Small intestine (tissue), 7 donors: Measurements from ENCODE around the gene SYCE3. TPM values are rescaled to one million over a fixed set of nuclear protein-coding genes. Genes with fewer than 3 reads are reported as not detected.

ENCODE experiments used
- DNase-seq, 2 donors: peaks; one replicate each; pipeline versions ENCODE4 v3.0.0 to v3.0.0-alpha.2; 2013
- FAIRE-seq: peaks from 2 replicates; lab custom pipeline; 2012; peaks lifted over from hg19 to GRCh38; lab: Jason Lieb, UNC
- H3K27ac ChIP-seq, 3 donors: one replicate each; pipeline ENCODE4 v1.5.1; 2013; ENCODE audit warnings: low read length in 2 of 3, mild to moderate bottlenecking in 2 of 3, control low read depth in 1 of 3, inconsistent platforms in 1 of 3, low read depth in 1 of 3, moderate library complexity in 1 of 3
- H3K27me3 ChIP-seq, 3 donors: one replicate each; pipeline ENCODE4 v1.6.1; 2013; ENCODE audit warnings: low read length in 3 of 3, inconsistent platforms in 1 of 3; ENCODE audit not compliant: control insufficient read depth in 3 of 3, insufficient read depth in 3 of 3
- H3K36me3 ChIP-seq, 3 donors: one replicate each; pipeline ENCODE4 v1.6.1; 2013; ENCODE audit warnings: low read length in 3 of 3, inconsistent platforms in 1 of 3, low read depth in 1 of 3, mild to moderate bottlenecking in 1 of 3, moderate library complexity in 1 of 3; ENCODE audit not compliant: control insufficient read depth in 3 of 3, insufficient read depth in 2 of 3
- H3K4me1 ChIP-seq, 3 donors: one replicate each; pipeline ENCODE4 v1.6.1; 2013; ENCODE audit warnings: low read length in 2 of 3, inconsistent platforms in 1 of 3, low read depth in 1 of 3, mild to moderate bottlenecking in 1 of 3, moderate library complexity in 1 of 3; ENCODE audit not compliant: control insufficient read depth in 3 of 3, insufficient read depth in 2 of 3
- H3K4me3 ChIP-seq, 3 donors: one replicate each; pipeline ENCODE4 v1.5.1; 2013; ENCODE audit warnings: low read length in 3 of 3, control low read depth in 1 of 3, inconsistent platforms in 1 of 3, low read depth in 1 of 3, mild to moderate bottlenecking in 1 of 3, moderate library complexity in 1 of 3
- H3K9me3 ChIP-seq, 2 donors: one replicate each; pipeline ENCODE4 v1.6.1; 2013; ENCODE audit warnings: low read depth in 1 of 2, low read length in 1 of 2; ENCODE audit not compliant: control insufficient read depth in 2 of 2, insufficient read depth in 1 of 2
- WGBS, 3 donors: extraction: QIAGEN DNeasy Blood & Tissue Kit; methylation state at CpG; one replicate each; pipeline ENCODE4 v1.1.7; 2013; 5-methylcytosine and 5-hydroxymethylcytosine counted together
- polyA plus RNA-seq, 4 donors: library from polyadenylated mRNA; stranded (reverse) in 3 of 4; unstranded in 1 of 4; fragments of 200-250 nt in 3 of 4; fragments of 120-200 nt in 1 of 4; gene quantifications; one replicate each; pipeline versions ENCODE4 v1.2.1 to v1.2.3, GENCODE V29; 2013
- donor health status: healthy with polysubstance abuse.
- donor health status: control.
- donor health status: control.
- donor health status: Bipolar disorder and iron deficiency.
- donor health status: healthy.

Gene SYCE3
- polyA plus RNA-seq, 4 donors: 0.33 TPM; not detected in 3

DNA sequence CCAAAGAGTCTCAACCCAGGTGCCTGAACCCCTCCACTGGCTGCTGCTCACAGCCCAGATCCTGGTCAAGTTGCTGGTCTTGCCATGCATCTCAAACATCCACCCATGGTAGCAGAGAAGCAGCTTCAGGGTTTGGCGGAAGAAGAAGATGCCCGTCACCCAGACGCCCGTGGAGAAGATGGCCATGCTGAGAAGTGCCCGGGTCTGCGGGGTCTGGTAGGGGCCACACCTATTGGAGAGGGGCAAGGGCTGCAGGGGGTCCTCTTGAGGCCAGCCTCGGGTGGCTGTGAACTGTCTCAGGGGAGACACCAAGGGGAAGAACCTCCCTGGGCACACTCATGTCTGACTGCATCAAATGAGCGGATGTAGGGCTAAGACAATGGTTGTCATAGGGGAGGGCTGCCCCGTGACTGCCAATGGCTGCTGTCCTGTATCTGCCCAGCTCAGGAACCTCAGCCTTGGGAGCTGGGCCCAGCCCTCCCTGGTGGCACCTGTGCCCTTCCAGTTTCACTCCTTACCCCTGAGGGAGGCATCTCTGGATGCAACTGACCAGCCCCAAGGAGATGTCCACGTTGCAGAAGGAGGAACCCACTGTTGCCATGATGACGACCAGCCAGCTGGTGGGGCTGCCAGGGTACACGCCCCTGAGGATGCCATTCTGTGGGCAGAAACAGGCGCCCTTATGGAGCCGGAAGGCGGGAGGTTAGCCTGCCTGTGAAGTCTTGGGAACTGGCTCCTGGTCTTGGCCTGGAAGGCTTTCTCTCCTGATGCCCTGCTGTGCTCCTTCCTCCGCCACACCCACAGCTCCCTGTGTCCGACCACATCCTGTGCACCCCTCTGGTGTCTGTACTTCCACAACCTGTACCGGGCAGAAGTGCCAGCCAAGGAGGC is 14.3 kb upstream of the SYCE3 start:
- Histone ChIP-seq H3K4me1 (peaks cover 2 to 25% (median 7%) of the 10 kb centered on the region in 3 donors), H3K27me3 (no peaks in the 10 kb centered on the region), H3K27ac (no peak overlapping the region), H3K36me3 (peaks cover 0 to 66% (median 0%) of the 10 kb centered on the region in 3 donors), H3K4me3 (no peak overlapping the region), H3K9me3 (no peaks in the 10 kb centered on the region)
- WGBS, 3 donors: 81 to 86% (median 85%) methylated on average over 18 of the region's 18 CpGs
- DNase-seq: no peak
- FAIRE-seq: no peak

DNA sequence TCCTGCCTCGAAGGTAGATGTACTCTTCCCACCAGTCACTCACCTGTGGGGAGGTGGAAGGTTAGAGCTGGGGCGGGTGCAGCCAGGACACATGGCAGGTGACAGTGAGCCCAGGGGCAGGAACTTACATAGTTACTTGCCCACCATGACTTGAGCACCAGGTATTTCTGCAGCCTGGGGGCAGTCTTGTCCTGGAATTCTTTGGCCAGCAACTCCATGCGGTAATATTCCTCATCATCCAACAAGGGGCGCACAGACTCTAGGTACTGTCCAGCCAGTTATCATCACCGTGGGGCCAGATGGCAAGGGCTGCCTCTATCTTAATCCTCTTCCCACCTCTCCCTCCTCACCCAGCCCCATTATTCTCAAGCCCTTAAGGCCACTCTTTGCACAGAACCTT is 13.4 kb upstream of the SYCE3 start:
- Histone ChIP-seq H3K27ac (no peak overlapping the region), H3K4me1 (peaks cover 0 to 18% (median 3%) of the 10 kb centered on the region in 3 donors), H3K4me3 (no peak overlapping the region), H3K36me3 (peaks cover 0 to 70% (median 1%) of the 10 kb centered on the region in 3 donors), H3K27me3 (no peaks in the 10 kb centered on the region), H3K9me3 (no peaks in the 10 kb centered on the region)
- peak; percentile 39 to 56 for DNase-seq
- 44 to 59% (median 53%) methylated on average over 5 of the region's 5 CpGs for WGBS, 3 donors
- no peak for FAIRE-seq

DNA sequence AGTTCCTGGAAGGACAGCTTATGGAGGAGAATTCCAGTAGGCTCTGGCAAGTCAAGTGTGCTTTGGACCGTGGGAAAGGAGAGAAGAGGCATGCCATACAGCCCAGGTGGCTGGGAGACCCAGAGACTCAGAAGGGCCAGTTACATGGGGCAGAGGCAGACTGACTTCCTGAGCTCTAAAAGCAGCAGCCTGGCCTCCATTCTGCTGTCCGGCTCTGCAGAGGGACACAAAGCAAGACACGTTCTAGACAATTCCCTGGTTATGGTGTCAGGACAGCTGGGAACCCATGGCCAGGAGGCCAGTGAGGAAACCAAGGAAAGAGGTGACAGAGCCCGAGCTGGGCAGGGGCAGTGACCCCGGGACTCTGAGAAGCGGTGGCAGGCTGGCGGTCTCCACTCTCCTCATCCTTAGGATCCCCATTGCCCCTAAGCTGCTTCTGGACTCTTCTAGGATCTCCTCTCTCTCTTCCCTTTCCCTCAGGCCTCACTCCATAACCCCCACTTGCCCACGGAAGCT is 12.8 kb upstream of the SYCE3 start:
- Histone ChIP-seq H3K27me3 (no peaks in the 10 kb centered on the region), H3K36me3 (peaks cover 0 to 72% (median 3%) of the 10 kb centered on the region in 3 donors), H3K27ac (no peak overlapping the region), H3K4me1 (peaks cover 0 to 16% (median 3%) of the 10 kb centered on the region in 3 donors), H3K4me3 (no peak overlapping the region), H3K9me3 (no peaks in the 10 kb centered on the region)
- no peak for DNase-seq
- 88 to 94% (median 90%) methylated on average over 8 of the region's 8 CpGs for WGBS, 3 donors
- FAIRE-seq: no peak

DNA sequence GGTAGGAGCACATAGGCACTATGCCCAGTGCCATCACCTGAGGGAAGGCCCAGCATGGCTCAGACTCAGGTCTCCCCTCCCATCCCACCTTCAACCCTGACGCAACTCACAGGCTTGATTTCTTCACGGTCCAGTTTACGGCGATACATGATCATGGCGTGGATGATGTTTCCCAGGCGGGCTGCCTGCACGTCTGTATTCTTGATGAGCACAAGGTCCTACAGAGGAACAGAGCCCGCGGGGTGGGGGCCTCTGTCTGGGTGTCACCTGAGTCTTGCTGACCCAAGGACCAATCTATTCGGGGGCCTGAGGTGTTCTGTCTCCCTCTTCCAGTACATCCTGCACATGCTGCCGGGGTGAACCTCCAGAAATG is 11.7 kb upstream of the SYCE3 start:
- 94 to 97% (median 96%) methylated on average over 11 of the region's 11 CpGs for whole genome bisulfite sequencing, 3 donors
- Histone ChIP-seq H3K27ac (no peak overlapping the region), H3K4me3 (no peak overlapping the region), H3K36me3 (peaks cover 0 to 71% (median 5%) of the 10 kb centered on the region in 3 donors), H3K27me3 (no peaks in the 10 kb centered on the region), H3K9me3 (no peaks in the 10 kb centered on the region), H3K4me1 (peaks cover 2 to 13% (median 3%) of the 10 kb centered on the region in 3 donors)
- no peak for FAIRE-seq
- no peak for DNase-seq

DNA sequence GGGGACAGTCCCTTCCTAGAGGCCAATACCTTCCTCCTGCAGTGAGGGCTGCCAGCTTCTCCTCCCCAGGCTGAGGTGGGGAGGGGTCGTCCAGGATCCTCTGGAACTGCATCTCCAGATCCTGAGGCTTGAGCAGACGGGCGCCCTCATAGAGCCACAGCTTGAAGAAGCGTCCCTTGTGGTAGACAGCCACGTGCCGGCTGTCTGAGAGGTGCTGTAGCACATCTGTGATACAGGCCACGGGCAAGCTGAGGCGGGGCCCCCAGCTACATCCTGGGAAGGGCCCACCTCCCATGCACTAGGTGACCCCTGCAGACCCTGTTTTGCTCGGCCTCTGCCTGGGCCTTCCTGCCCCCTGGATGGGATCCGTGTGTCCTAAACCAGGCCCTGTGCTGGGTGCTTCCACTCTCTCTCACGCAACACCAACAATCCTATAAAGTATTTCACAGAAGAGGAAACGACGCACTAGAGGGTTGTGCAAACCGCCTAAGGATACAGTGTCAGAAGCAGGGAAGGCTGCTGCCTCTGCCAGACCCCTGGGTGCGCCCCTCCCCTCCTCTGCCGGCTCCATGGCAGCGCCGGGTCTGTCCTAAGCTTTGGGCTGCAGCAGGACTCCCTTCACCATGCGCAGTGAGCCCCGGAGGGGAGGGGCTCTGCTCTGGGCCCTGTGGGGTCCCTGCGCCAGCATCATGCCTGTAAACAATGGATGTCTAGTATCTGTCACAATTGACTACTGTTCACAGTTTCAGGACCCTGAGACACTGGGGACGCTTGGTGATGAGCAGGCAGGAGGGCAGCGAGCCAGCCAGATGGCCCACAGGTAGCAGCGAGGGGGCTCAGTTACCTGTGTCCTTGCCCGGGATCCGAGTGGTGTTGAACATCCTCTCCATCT is 11.0 kb upstream of the SYCE3 start:
- H3K27ac ChIP-seq: no peak overlapping the region
- FAIRE-seq (no peak), DNase-seq (no peak)
- H3K27me3 ChIP-seq: no peaks in the 10 kb centered on the region
- peaks cover 2 to 13% (median 3%) of the 10 kb centered on the region in 3 donors for H3K4me1 ChIP-seq
- 90 to 95% (median 90%) methylated on average over 25 to 26 of the region's 26 CpGs for WGBS, 3 donors
- no peaks in the 10 kb centered on the region for H3K9me3 ChIP-seq
- H3K4me3 ChIP-seq: no peak overlapping the region
- peaks cover 0 to 71% (median 5%) of the 10 kb centered on the region in 3 donors for H3K36me3 ChIP-seq

DNA sequence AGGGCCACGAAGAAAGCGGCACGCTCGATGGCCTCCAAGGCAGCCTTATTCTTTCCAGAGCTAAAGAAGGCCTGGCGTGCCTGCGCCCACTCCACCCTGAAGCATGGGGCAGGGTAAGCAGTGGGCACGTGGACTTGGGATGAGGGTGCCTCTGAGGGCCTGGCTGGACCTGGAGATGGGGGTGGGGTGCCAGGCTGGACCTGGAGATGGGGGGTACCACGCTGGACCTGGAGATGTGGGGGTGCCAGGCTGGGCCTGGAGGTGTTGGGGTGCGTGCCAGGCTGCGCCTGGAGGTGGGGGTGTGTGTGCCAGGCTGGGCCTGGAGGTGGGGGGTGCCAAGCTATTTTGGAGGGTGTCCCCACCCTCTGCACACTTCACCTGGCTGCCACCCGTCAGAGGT is 10.2 kb upstream of the SYCE3 start:
- Histone ChIP-seq H3K9me3 (no peaks in the 10 kb centered on the region), H3K4me3 (no peak overlapping the region), H3K27ac (no peak overlapping the region), H3K36me3 (peaks cover 0 to 73% (median 5%) of the 10 kb centered on the region in 3 donors), H3K27me3 (no peaks in the 10 kb centered on the region), H3K4me1 (peaks cover 0 to 11% (median 4%) of the 10 kb centered on the region in 3 donors)
- 91 to 97% (median 94%) methylated on average over 9 to 11 of the region's 11 CpGs for WGBS, 3 donors
- FAIRE-seq: no peak
- no peak for DNase-seq

DNA sequence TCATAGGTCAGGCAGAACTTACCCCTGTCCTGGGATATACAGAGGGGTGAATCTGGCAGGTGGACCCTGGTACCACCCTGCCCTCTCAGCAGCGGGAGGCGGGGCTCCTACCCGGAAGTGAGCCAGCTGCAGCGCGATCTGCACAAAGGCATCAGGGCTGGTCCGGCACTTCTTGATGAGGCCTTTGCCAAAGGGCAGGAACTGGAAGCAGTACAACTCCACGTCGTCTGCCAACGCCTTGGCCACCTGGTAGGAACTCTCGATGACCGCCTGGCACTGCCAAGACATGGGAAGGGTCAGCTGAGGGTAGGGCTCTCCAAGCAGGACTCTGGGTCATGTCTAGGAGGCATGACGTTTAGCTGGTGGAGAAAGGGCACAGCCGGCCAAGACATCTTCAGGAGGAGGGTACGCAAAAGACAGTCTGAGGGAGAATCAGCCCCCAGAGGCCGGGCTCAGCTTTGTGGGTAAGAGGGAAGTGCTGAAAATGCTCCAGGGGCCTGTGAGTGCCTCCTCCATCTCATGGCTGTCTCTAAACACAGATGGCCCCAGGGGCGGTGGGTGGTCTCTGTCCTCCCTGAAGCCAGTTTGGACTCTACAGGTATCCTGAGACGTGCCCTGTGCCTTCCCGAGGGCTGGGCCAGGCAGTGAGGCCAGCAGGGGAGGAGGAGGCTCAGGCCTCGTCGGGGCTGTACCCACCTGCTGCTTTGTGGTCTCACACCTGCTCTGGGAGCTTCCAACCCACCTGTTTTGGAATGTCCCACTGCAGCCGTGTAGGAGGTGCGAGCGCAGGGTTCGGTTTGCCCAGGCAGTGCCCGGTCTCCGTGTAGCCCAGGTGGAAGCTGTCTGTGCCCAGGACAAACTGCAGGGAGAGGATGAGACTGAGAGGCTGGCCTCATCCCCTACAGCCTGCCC is 8.8 kb upstream of the SYCE3 start:
- H3K4me3 ChIP-seq: no peak overlapping the region
- no peaks in the 10 kb centered on the region for H3K9me3 ChIP-seq
- H3K36me3 ChIP-seq: peaks cover 0 to 76% (median 5%) of the 10 kb centered on the region in 3 donors
- WGBS, 3 donors: 67 to 83% (median 69%) methylated on average over 25 to 26 of the region's 26 CpGs
- H3K27ac ChIP-seq: no peak overlapping the region
- no peaks in the 10 kb centered on the region for H3K27me3 ChIP-seq
- peaks cover 0 to 11% (median 4%) of the 10 kb centered on the region in 3 donors for H3K4me1 ChIP-seq
- FAIRE-seq (no peak), DNase-seq (no peak)
